Liver (tissue), 3 donors: ENCODE results near the gene ZBTB38.

ENCODE experiments used
- FOXA1 ChIP-seq: IDR thresholded peaks from 2 replicates; pipeline ENCODE4 v1.6.1; 2016; ENCODE audit warnings: antibody characterized with exemption
- JUND ChIP-seq, 2 donors: IDR thresholded peaks; 2 replicates each; pipeline ENCODE4 v1.6.1; 2016; ENCODE audit warnings: antibody characterized with exemption in 2 of 2
- TAF1 ChIP-seq: conservative IDR thresholded peaks from 2 replicates; pipeline ENCODE4 v1.6.1; 2016; ENCODE audit warnings: antibody characterized with exemption, mild to moderate bottlenecking
- TF ChIP-seq, protein P1 (sequence below): fragments of 150-350 bp; IDR thresholded peaks from 2 replicates; pipeline ENCODE4 v1.5.1; 2017; ENCODE audit warnings: improper control_type of control experiment, low read depth, low read length; ENCODE audit not compliant: missing input control
- TF ChIP-seq, protein P2 (sequence below): IDR thresholded peaks from 2 replicates; pipeline ENCODE4 v1.6.1; 2016; ENCODE audit warnings: antibody characterized with exemption
- donor health status: healthy.
- donor health status: healthy.

DNA sequence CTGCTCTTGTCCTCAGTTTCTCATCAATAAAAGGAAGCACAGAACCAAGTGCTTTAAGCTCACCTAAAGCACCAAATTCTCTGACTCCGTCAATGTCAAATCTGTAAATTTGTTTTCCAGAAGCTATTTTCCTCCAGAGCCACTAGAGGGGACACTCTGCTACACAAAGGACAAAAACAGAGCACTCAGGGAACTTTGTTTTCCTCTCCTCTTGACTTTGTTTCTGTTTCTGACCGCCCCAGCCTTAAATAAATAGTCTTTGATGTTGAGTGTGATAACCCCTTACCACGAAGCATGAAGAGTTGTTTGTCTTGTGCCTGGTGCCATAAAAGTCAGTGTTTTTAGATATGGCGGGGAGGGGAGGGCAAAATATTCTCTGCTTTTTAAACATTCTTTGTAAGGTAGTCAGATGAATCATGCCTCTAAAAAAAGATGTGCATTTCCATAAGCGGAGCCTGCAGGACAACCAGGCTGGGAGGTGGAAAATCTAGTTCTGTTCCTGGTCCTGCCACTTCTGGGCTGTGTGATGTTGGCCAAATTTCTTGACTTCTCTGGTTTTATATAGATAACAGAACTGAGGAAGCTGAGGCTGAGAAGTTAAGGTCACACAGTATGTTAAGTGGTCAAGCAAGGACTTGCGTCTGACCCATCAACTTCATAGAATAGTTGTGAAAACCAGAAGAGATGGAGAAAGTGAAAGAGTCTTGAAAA is 7.3 kb upstream of the ZBTB38 start:
- TF ChIP-seq, protein P1, sequence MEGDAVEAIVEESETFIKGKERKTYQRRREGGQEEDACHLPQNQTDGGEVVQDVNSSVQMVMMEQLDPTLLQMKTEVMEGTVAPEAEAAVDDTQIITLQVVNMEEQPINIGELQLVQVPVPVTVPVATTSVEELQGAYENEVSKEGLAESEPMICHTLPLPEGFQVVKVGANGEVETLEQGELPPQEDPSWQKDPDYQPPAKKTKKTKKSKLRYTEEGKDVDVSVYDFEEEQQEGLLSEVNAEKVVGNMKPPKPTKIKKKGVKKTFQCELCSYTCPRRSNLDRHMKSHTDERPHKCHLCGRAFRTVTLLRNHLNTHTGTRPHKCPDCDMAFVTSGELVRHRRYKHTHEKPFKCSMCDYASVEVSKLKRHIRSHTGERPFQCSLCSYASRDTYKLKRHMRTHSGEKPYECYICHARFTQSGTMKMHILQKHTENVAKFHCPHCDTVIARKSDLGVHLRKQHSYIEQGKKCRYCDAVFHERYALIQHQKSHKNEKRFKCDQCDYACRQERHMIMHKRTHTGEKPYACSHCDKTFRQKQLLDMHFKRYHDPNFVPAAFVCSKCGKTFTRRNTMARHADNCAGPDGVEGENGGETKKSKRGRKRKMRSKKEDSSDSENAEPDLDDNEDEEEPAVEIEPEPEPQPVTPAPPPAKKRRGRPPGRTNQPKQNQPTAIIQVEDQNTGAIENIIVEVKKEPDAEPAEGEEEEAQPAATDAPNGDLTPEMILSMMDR: peak; percentile 92
- no peak for TF ChIP-seq JUND (IDR thresholded peaks at IDR 0.05)
- no peak for TF ChIP-seq TAF1
- TF ChIP-seq, protein P2, sequence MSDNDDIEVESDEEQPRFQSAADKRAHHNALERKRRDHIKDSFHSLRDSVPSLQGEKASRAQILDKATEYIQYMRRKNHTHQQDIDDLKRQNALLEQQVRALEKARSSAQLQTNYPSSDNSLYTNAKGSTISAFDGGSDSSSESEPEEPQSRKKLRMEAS: no peak
- no peak for TF ChIP-seq FOXA1
